Measurements from ENCODE around the gene KRT37. TPM values are rescaled to one million over a fixed set of nuclear protein-coding genes. Genes with fewer than 3 reads are reported as not detected.

Gene KRT37
- not detected in 2 replicates for total RNA-seq

GRCh38 chr17:41424111-41424635, at the start of gene KRT37:
TSS of gene KRT37 (minus strand) at chr17:41424585. CDS start at chr17:41424523, 62 bp downstream.

GRCh38 chr17:41466988-41467387, 42.6 kb upstream of the KRT37 start, which contains the start of gene KRT32:
TSS of gene KRT32 (minus strand) at chr17:41467386. CDS start at chr17:41467325, 61 bp downstream.

GRCh38 chr17:41440531-41441033, 16.2 kb upstream of the KRT37 start, which contains the start of gene KRT38:
TSS of gene KRT38 (minus strand) at chr17:41440983. CDS start at chr17:41440921, 62 bp downstream.

GRCh38 chr17:41396996-41397660, 27.3 kb downstream of the KRT37 start, which contains the start of gene KRT31:
TSS of gene KRT31 (minus strand) at chr17:41397608. CDS start at chr17:41397539, 69 bp downstream.

GRCh38 chr17:41381943-41382342, 42.4 kb downstream of the KRT37 start, which contains the start of gene KRT34:
TSS of gene KRT34 (minus strand) at chr17:41382306. CDS start at chr17:41382246, 60 bp downstream.

Other genes with a start within 250 kb of the KRT37 start
- not detected in 2 replicates for gene KRTAP4-2, start 246.4 kb downstream of the KRT37 start, total RNA-seq
- not detected in 2 replicates for gene KRTAP4-1, start 239.7 kb downstream of the KRT37 start, total RNA-seq
- gene KRTAP9-1, start 234.7 kb downstream of the KRT37 start, total RNA-seq: not detected in 2 replicates
- not detected in 2 replicates for gene KRTAP9-2, start 197.9 kb downstream of the KRT37 start, total RNA-seq
- not detected in 2 replicates for gene KRTAP9-3, start 192.1 kb downstream of the KRT37 start, total RNA-seq
- gene KRTAP9-8, start 186.6 kb downstream of the KRT37 start, total RNA-seq: not detected in 2 replicates
- not detected in 2 replicates for gene KRTAP9-4, start 174.9 kb downstream of the KRT37 start, total RNA-seq
- gene KRTAP9-9, start 169.2 kb downstream of the KRT37 start, total RNA-seq: not detected in 2 replicates
- not detected in 2 replicates for gene KRTAP9-6, start 159.2 kb downstream of the KRT37 start, total RNA-seq
- not detected in 2 replicates for gene KRTAP9-7, start 148.9 kb downstream of the KRT37 start, total RNA-seq
- not detected in 2 replicates for gene KRTAP29-1, start 121.7 kb downstream of the KRT37 start, total RNA-seq
- not detected in 2 replicates for gene KRTAP16-1, start 115.3 kb downstream of the KRT37 start, total RNA-seq
- not detected in 2 replicates for gene KRTAP17-1, start 108.9 kb downstream of the KRT37 start, total RNA-seq
- gene KRT33A, start 73.8 kb downstream of the KRT37 start, total RNA-seq: not detected in 2 replicates
- not detected in 2 replicates for gene KRT33B, start 54.8 kb downstream of the KRT37 start, total RNA-seq
- gene KRT34, start 42.3 kb downstream of the KRT37 start, total RNA-seq: not detected in 2 replicates
- gene KRT31, start 27.0 kb downstream of the KRT37 start, total RNA-seq: not detected in 2 replicates
- gene KRT38, start 16.4 kb upstream of the KRT37 start, total RNA-seq: not detected in 2 replicates
- gene KRT32, start 42.8 kb upstream of the KRT37 start, total RNA-seq: not detected in 2 replicates
- gene KRT35, start 56.6 kb upstream of the KRT37 start, total RNA-seq: not detected in 2 replicates
- 0.22 and 0.34 TPM in 2 replicates for gene KRT36, start 65.3 kb upstream of the KRT37 start, total RNA-seq
- gene KRT13, start 81.0 kb upstream of the KRT37 start, total RNA-seq: not detected in 2 replicates
- under 0.01 TPM in 2 replicates for gene KRT15, start 94.3 kb upstream of the KRT37 start, total RNA-seq
- 0.43 and 0.65 TPM in 2 replicates for gene KRT19, start 103.7 kb upstream of the KRT37 start, total RNA-seq
- not detected in 2 replicates for gene KRT9, start 147.5 kb upstream of the KRT37 start, total RNA-seq
- not detected in 2 replicates for gene KRT14, start 162.3 kb upstream of the KRT37 start, total RNA-seq
- not detected in 2 replicates for gene KRT16, start 188.2 kb upstream of the KRT37 start, total RNA-seq
- 0.09 and 0.11 TPM in 2 replicates for gene KRT17, start 200.0 kb upstream of the KRT37 start, total RNA-seq